Heart left ventricle (tissue), 16 donors: ENCODE data around the gene SIRT5. TPM values are rescaled to one million over a fixed set of nuclear protein-coding genes. Genes with fewer than 3 reads are reported as not detected.

Source experiments
- ATAC-seq, 4 donors: fragments of 200-7000 bp; cut with Tn5 transposase; one replicate each; pipeline ENCODE4 v1.9.1; 2020 to 2022; ENCODE audit warnings: moderate library complexity in 4 of 4, mild to moderate bottlenecking in 3 of 4, moderate number of reproducible peaks in 1 of 4
- DNase-seq, 5 donors: peaks; one replicate each; pipeline ENCODE4 v3.0.0-alpha.2; 2020
- H3K27ac ChIP-seq, 12 donors: fragments of 200-600 bp; sonication (generic) in 4 of 12; one replicate each; pipeline versions ENCODE4 v1.5.0 to v1.8.0; 2016 to 2022; ENCODE audit warnings: mild to moderate bottlenecking in 2 of 12
- H3K27me3 ChIP-seq, 9 donors: fragments of 200-600 bp; sonication (generic) in 2 of 9; one replicate each; pipeline versions ENCODE4 v1.5.1 to v1.8.0; 2016 to 2022; ENCODE audit warnings: mild to moderate bottlenecking in 3 of 9
- H3K36me3 ChIP-seq, 9 donors: fragments of 200-600 bp; sonication (generic) in 2 of 9; one replicate each; pipeline versions ENCODE4 v1.5.0 to v1.8.0; 2018 to 2022; ENCODE audit warnings: mild to moderate bottlenecking in 2 of 9
- H3K4me1 ChIP-seq, 12 donors: fragments of 200-600 bp; sonication (generic) in 4 of 12; one replicate each; pipeline versions ENCODE4 v1.5.0 to v1.8.0; 2016 to 2022; ENCODE audit warnings: mild to moderate bottlenecking in 3 of 12
- H3K4me3 ChIP-seq, 12 donors: fragments of 200-600 bp; sonication (generic) in 4 of 12; one replicate each; pipeline versions ENCODE4 v1.5.0 to v1.8.0; 2017 to 2022; ENCODE audit warnings: mild to moderate bottlenecking in 9 of 12, moderate library complexity in 4 of 12
- H3K9me3 ChIP-seq, 12 donors: fragments of 200-600 bp; sonication (generic) in 4 of 12; one replicate each; pipeline versions ENCODE4 v1.5.0 to v1.8.0; 2016 to 2022; ENCODE audit warnings: mild to moderate bottlenecking in 1 of 12
- CTCF ChIP-seq, 12 donors: fragments of 200-600 bp; sonication (generic) in 4 of 12; IDR thresholded peaks; one replicate each; pipeline versions ENCODE4 v1.5.0 to v1.8.0; 2018 to 2022; ENCODE audit warnings: antibody characterized with exemption in 12 of 12, mild to moderate bottlenecking in 5 of 12
- POLR2A ChIP-seq, 2 donors: fragments of 450-650 bp; IDR thresholded peaks; one replicate each; pipeline ENCODE4 v1.6.1; 2017; ENCODE audit warnings: antibody characterized with exemption in 2 of 2, mild to moderate bottlenecking in 2 of 2, moderate library complexity in 2 of 2
- WGBS, 4 donors: extraction: QIAGEN DNeasy Blood & Tissue Kit in 2 of 4; methylation state at CpG; one replicate each; pipeline versions ENCODE4 v1.1.5 to v1.1.7; 2013 to 2018; 5-methylcytosine and 5-hydroxymethylcytosine counted together
- intact Hi-C, 10 donors: fragments of 100-400 bp; cut with DNase I; formaldehyde crosslinking; loops; one replicate each; pipeline versions ENCODE4 v1.11.1 to v1.14.2; 2022
- polyA plus RNA-seq, 2 donors: library from polyadenylated mRNA; stranded (reverse); fragments of 200-250 nt; gene quantifications; one replicate each; pipeline ENCODE4 v1.2.3, GENCODE V29; 2013
- total RNA-seq, 9 donors: library from RNA; depleted of rRNA in 2 of 9; stranded (reverse); fragments of >200 nt in 2 of 9; fragmentation: NEBNext Ultra II Directional in 3 of 9; extraction: Animal tissue kit (Norgen Biotek cat#: 25700) in 3 of 9; gene quantifications; one replicate each; pipeline versions ENCODE4 v1.1.0 to v1.2.4, GENCODE V29; 2016 to 2023
- donor health status: ischemic (EF 13 %, LVEDD 7.1; RV severe dilation, severe dysfunction).
- donor health status: healthy with polysubstance abuse.
- donor health status: DM: no; HTN: yes; CAD: no.
- donor health status: DM: no; HTN: no; CAD: no.
- donor health status: ischemic (EF 25% LVEDD 6.9; RV normal size, moderate dysfunction).
- donor health status: ischemic (EF 25% LVEDD 5.7; RV mildly dilated, moderate dysfunction).
- donor health status: healthy.
- donor health status: DM: yes; HTN: yes; CAD: no.
- donor health status: ischemic (EF 35%, LVEDD 5.7; RV mildly dilated, moderate dysfunction).
- donor health status: nonischemic (EF 11% LVEDD 7.7; RV severe dilation, severe dysfunction).
- donor health status: DM: yes; HTN: yes; CAD: no.
- donor health status: PGD.
- donor health status: ischemic (EF 29% LVEDD 5.4; RV normal size, mild dysfunction).
- donor health status: nonischemic (EF 23%, LVEDD 6.1; RV moderate dilation, normal function).

SIRT5 gene
- total and polyA plus RNA-seq, 11 donors = 13.1 to 60.0 (median 37.1) TPM

GRCh38 chr6:13611715-13612114, 37.3 kb downstream of the SIRT5 start:
- Histone ChIP-seq H3K4me3 (peak overlapping the region in 4 of 12 donors; percentile 0 to 13 (median 4)), H3K27ac (peak overlapping the region; percentile 50 to 84 (median 74)), H3K27me3 (no peaks in the 10 kb centered on the region), H3K4me1 (peaks cover 2 to 42% (median 24%) of the 10 kb centered on the region in 12 donors), H3K36me3 (peaks cover 0 to 22% (median 4%) of the 10 kb centered on the region in 9 donors), H3K9me3 (no peaks in the 10 kb centered on the region)
- TF ChIP-seq CTCF (IDR thresholded peaks at IDR 0.05) (no peak), POLR2A (IDR thresholded peaks at IDR 0.05) (no peak)
- DNase-seq (no peak), ATAC-seq (peak in 1 of 4 donors; percentile 16)
- 28 to 49% (median 41%) methylated on average over 4 of the region's 4 CpGs for WGBS, 4 donors
- intact Hi-C loops = loop anchor here in 5 of 10 donors (5.0 to 10.0 kb wide), 6 partner anchors 34 to 277 kb away; partner anchors contain the start of genes RANBP9 (in 1 of the 5) and SIRT5 (in 1 of the 5)

- Histone ChIP-seq H3K27ac (peak overlapping the region in 5 of 12 donors; percentile 74 to 84 (median 80)), H3K27me3 (no peaks in the 10 kb centered on the region), H3K4me1 (peaks cover 3 to 48% (median 27%) of the 10 kb centered on the region in 12 donors), H3K36me3 (peaks cover 0 to 25% (median 17%) of the 10 kb centered on the region in 9 donors), H3K9me3 (no peaks in the 10 kb centered on the region), H3K4me3 (no peak overlapping the region)
- 43 to 72% (median 52%) methylated on average over 3 of the region's 3 CpGs for WGBS, 4 donors
- DNase-seq (no peak), ATAC-seq (no peak)
- intact Hi-C loops = loop anchor here in 5 of 10 donors (5.0 to 10.0 kb wide), 6 partner anchors 36 to 278 kb away; partner anchors contain the start of genes RANBP9 (in 1 of the 5) and SIRT5 (in 1 of the 5)
- TF ChIP-seq CTCF (IDR thresholded peaks at IDR 0.05) (no peak), POLR2A (IDR thresholded peaks at IDR 0.05) (no peak)
Measured at GRCh38 chr6:13613029-13613594, 38.7 kb downstream of the SIRT5 start.

- Histone ChIP-seq H3K9me3 (no peaks in the 10 kb centered on the region), H3K4me1 (peaks cover 3 to 48% (median 27%) of the 10 kb centered on the region in 12 donors), H3K36me3 (peaks cover 0 to 31% (median 26%) of the 10 kb centered on the region in 9 donors), H3K27me3 (no peaks in the 10 kb centered on the region), H3K4me3 (peak overlapping the region; percentile 66 to 96 (median 83)), H3K27ac (peak overlapping the region; percentile 75 to 94 (median 89))
- ATAC-seq (peak; percentile 28 to 61 (median 56)), DNase-seq (peak in 2 of 5 donors; percentile 50 to 75)
- TF ChIP-seq POLR2A (IDR thresholded peaks at IDR 0.05) = no peak
- TF ChIP-seq CTCF (IDR thresholded peaks at IDR 0.05) = no peak
- WGBS, 4 donors = 7 to 16% (median 8%) methylated on average over 19 to 38 of the region's 38 CpGs
- intact Hi-C loops = loop anchor here in 7 of 10 donors (2.0 to 10.0 kb wide), 8 partner anchors 37 to 280 kb away; partner anchors contain the start of genes RANBP9 (in 3 of the 7) and SIRT5 (in 2 of the 7)
Measured at GRCh38 chr6:13614126-13614925, 39.9 kb downstream of the SIRT5 start.
